IMR-90 (cell line): Measurements from ENCODE around the gene ZNF785. TPM values are rescaled to one million over a fixed set of nuclear protein-coding genes. Genes with fewer than 3 reads are reported as not detected.

Experiments used
- ATAC-seq: fragments of 200-7000 bp; cut with Tn5 transposase; 2 replicates; pipeline ENCODE4 v1.9.1; 2020; ENCODE audit warnings: low read depth, mild to moderate bottlenecking, moderate library complexity
- BruUV-seq: library from RNA; stranded (reverse); fragments of 400-500 nt; replicated peaks from 2 replicates; lab custom pipeline; 2021; lab: Mats Ljungman, UMichigan
- CTCF ChIA-PET: fragments of 300-600 bp; formaldehyde crosslinking; extraction: SDS; loops from one replicate; lab custom pipeline; 2021; ENCODE audit warnings: antibody characterized with exemption; lab: Yijun Ruan, JAX
- POLR2A ChIA-PET: fragments of 300-600 bp; sonication (Branson Sonifier 250); formaldehyde crosslinking; loops from one replicate; lab custom pipeline; 2022; ENCODE audit warnings: antibody characterized with exemption; ENCODE audit not compliant: unreplicated experiment; lab: Charles Lee
- DNase-seq: peaks from one replicate; pipeline ENCODE4 v3.0.0; 2013
- H2AFZ ChIP-seq: replicated peaks from 2 replicates; pipeline ENCODE3; 2013; ENCODE audit warnings: low read length, mild to moderate bottlenecking; ENCODE audit not compliant: poor library complexity
- H2AK5ac ChIP-seq: 2 replicates; pipeline ENCODE4 v1.6.1; 2013; ENCODE audit warnings: low read depth, low read length, inconsistent platforms
- H2AK9ac ChIP-seq: replicated peaks from 2 replicates; pipeline ENCODE3; 2013; ENCODE audit warnings: mild to moderate bottlenecking, low read depth, low read length, moderate library complexity; ENCODE audit not compliant: poor library complexity
- H2BK120ac ChIP-seq: 2 replicates; pipeline ENCODE4 v1.6.1; 2013; ENCODE audit warnings: low read depth, low read length, inconsistent platforms
- H2BK15ac ChIP-seq: 3 replicates; pipeline ENCODE4 v1.6.1; 2013; ENCODE audit warnings: low read depth, low read length, inconsistent platforms
- H2BK20ac ChIP-seq: 2 replicates; pipeline ENCODE4 v1.6.1; 2013; ENCODE audit warnings: low read depth, mild to moderate bottlenecking, inconsistent platforms, low read length, moderate library complexity
- H2BK5ac ChIP-seq: 2 replicates; pipeline ENCODE4 v1.6.1; 2013; ENCODE audit warnings: mild to moderate bottlenecking, low read depth, low read length, inconsistent platforms; ENCODE audit not compliant: poor library complexity, severe bottlenecking
- H3K14ac ChIP-seq: replicated peaks from 2 replicates; pipeline ENCODE4 v1.6.1; 2013; ENCODE audit warnings: low read depth, low read length, inconsistent platforms
- H3K18ac ChIP-seq: 2 replicates; pipeline ENCODE4 v1.6.1; 2013; ENCODE audit warnings: low read depth, low read length, control low read depth
- H3K23ac ChIP-seq: 2 replicates; pipeline ENCODE4 v1.6.1; 2013; ENCODE audit warnings: low read depth, low read length, inconsistent platforms
- H3K27ac ChIP-seq: 2 replicates; pipeline ENCODE4 v1.5.1; 2013; ENCODE audit warnings: mild to moderate bottlenecking, control low read depth, low read length; ENCODE audit not compliant: insufficient read depth
- H3K27me3 ChIP-seq: 2 replicates; pipeline ENCODE4 v1.6.1; 2013; ENCODE audit warnings: low read length; ENCODE audit not compliant: control insufficient read depth, insufficient read depth
- H3K36me3 ChIP-seq: 2 replicates; pipeline ENCODE4 v1.6.1; 2013; ENCODE audit warnings: low read length, mixed read lengths; ENCODE audit not compliant: control insufficient read depth, insufficient read depth
- H3K4ac ChIP-seq: 2 replicates; pipeline ENCODE4 v1.6.1; 2013; ENCODE audit warnings: low read depth, low read length, inconsistent platforms
- H3K4me1 ChIP-seq: 2 replicates; pipeline ENCODE4 v1.6.1; 2013; ENCODE audit warnings: low read length, mixed read lengths; ENCODE audit not compliant: control insufficient read depth, insufficient read depth
- H3K4me2 ChIP-seq: 2 replicates; pipeline ENCODE4 v1.6.1; 2013; ENCODE audit warnings: low read depth, mild to moderate bottlenecking, control low read depth, low read length, moderate library complexity
- H3K4me3 ChIP-seq: 2 replicates; pipeline ENCODE4 v1.5.1; 2013; ENCODE audit warnings: low read depth, mild to moderate bottlenecking, control low read depth, low read length, moderate library complexity; ENCODE audit not compliant: insufficient read depth
- H3K56ac ChIP-seq: 2 replicates; pipeline ENCODE4 v1.6.1; 2013; ENCODE audit warnings: low read length, inconsistent platforms; ENCODE audit not compliant: insufficient read depth; ENCODE audit errors: extremely low read depth
- H3K79me1 ChIP-seq, 2 experiments: 2 replicates each; pipeline ENCODE4 v1.6.1; 2013; ENCODE audit warnings: low read length in 2 of 2, inconsistent platforms in 1 of 2, low read depth in 1 of 2
- H3K9ac ChIP-seq: 2 replicates; pipeline ENCODE4 v1.6.1; 2013; ENCODE audit warnings: low read depth, low read length, control low read depth
- H3K9me1 ChIP-seq: 2 replicates; pipeline ENCODE4 v1.6.1; 2013; ENCODE audit warnings: low read length, inconsistent platforms; ENCODE audit not compliant: insufficient read depth
- H3K9me3 ChIP-seq: 2 replicates; pipeline ENCODE4 v1.6.1; 2013; ENCODE audit warnings: low read length; ENCODE audit not compliant: control insufficient read depth, insufficient read depth
- H4K20me1 ChIP-seq: 2 replicates; pipeline ENCODE4 v1.6.1; 2013; ENCODE audit warnings: low read length, inconsistent platforms; ENCODE audit not compliant: insufficient read depth
- H4K5ac ChIP-seq: 2 replicates; pipeline ENCODE4 v1.6.1; 2013; ENCODE audit warnings: mild to moderate bottlenecking, low read depth, low read length, control low read depth
- H4K8ac ChIP-seq, 2 experiments: 2 replicates each; pipeline ENCODE4 v1.6.1; 2013; ENCODE audit warnings: low read depth in 2 of 2, low read length in 2 of 2, control low read depth in 1 of 2, inconsistent platforms in 1 of 2
- H4K91ac ChIP-seq: 2 replicates; pipeline ENCODE4 v1.6.1; 2013; ENCODE audit warnings: low read depth, low read length, inconsistent platforms; ENCODE audit not compliant: insufficient read depth
- BHLHE40 ChIP-seq: fragments of 150-350 bp; IDR thresholded peaks from 2 replicates; pipeline ENCODE4 v1.6.1; 2016; ENCODE audit warnings: mild to moderate bottlenecking, low read depth, low read length
- CHD1 ChIP-seq: IDR thresholded peaks from 2 replicates; pipeline ENCODE4 v1.6.1; 2012; ENCODE audit warnings: low read depth, low read length, improper control_type of control experiment
- ELK1 ChIP-seq: fragments of 150-350 bp; IDR thresholded peaks from 2 replicates; pipeline ENCODE4 v1.6.1; 2016; ENCODE audit warnings: low read depth, mild to moderate bottlenecking, low read length, moderate library complexity, borderline replicate concordance
- FOS ChIP-seq: fragments of 150-350 bp; IDR thresholded peaks from 2 replicates; pipeline ENCODE4 v1.6.1; 2016; ENCODE audit warnings: low read depth, low read length
- MAFK ChIP-seq: IDR thresholded peaks from 2 replicates; pipeline ENCODE4 v1.6.1; 2012; ENCODE audit warnings: low read depth, low read length, improper control_type of control experiment
- NFE2L2 ChIP-seq: fragments of 150-350 bp; IDR thresholded peaks from 2 replicates; pipeline ENCODE4 v1.6.1; 2016; ENCODE audit warnings: low read depth, mild to moderate bottlenecking, low read length
- POLR2A ChIP-seq: IDR thresholded peaks from 2 replicates; pipeline ENCODE4 v1.6.1; 2012; ENCODE audit warnings: mild to moderate bottlenecking, low read depth, low read length
- RAD21 ChIP-seq: IDR thresholded peaks from 2 replicates; pipeline ENCODE4 v1.6.1; 2012; ENCODE audit warnings: low read length, improper control_type of control experiment
- RFX5 ChIP-seq: IDR thresholded peaks from 2 replicates; pipeline ENCODE4 v1.8.0; 2012; ENCODE audit warnings: low read depth, mild to moderate bottlenecking, low read length, moderate library complexity
- SMC3 ChIP-seq: fragments of 150-350 bp; IDR thresholded peaks from 2 replicates; pipeline ENCODE4 v1.6.1; 2016; ENCODE audit warnings: low read depth, mild to moderate bottlenecking, antibody characterized with exemption, low read length, moderate library complexity
- WGBS, 2 experiments: methylation state at CpG; one replicate each; pipeline versions ENCODE4 v1.1.5 to v1.1.7; 2013; ENCODE audit warnings: missing lambda C conversion rate in 2 of 2; ENCODE audit not compliant: insufficient read length in 1 of 2; ENCODE audit errors: extremely low coverage in 2 of 2; 5-methylcytosine and 5-hydroxymethylcytosine counted together
- dilution Hi-C: fragments of 300-500 bp; cut with HindIII; formaldehyde crosslinking; loops from one replicate; pipeline ENCODE4 v1.14.3; 2018; ENCODE audit warnings: low sequenced_read_pairs; ENCODE audit not compliant: unreplicated experiment
- in situ Hi-C: fragments of 300-500 bp; cut with MboI; formaldehyde crosslinking; loops from 3 replicates; pipeline ENCODE4 v1.14.3; 2019; ENCODE audit warnings: low sequenced_read_pairs, inconsistent platforms, mixed read lengths
- intact Hi-C: fragments of 100-400 bp; cut with micrococcal nuclease; formaldehyde crosslinking; loops from 2 replicates; pipeline ENCODE4 v1.10.0; 2022
- polyA plus RNA-seq, 3 experiments: library from polyadenylated mRNA; depleted of rRNA; stranded (reverse); fragments of >200 nt; gene quantifications; 2 replicates each; pipeline ENCODE4 v1.2.3, GENCODE V29; 2012; ENCODE audit warnings: low replicate concordance in 1 of 3
- total RNA-seq: library from RNA; depleted of rRNA; stranded (reverse); fragments of >200 nt; gene quantifications from 2 replicates; pipeline ENCODE4 v1.2.3, GENCODE V29; 2012
- TF ChIP-seq, protein P1 (sequence below): fragments of 150-350 bp; IDR thresholded peaks from 2 replicates; pipeline ENCODE4 v1.6.1; 2017; ENCODE audit warnings: mild to moderate bottlenecking, antibody characterized with exemption, low read length, low read depth
- TF ChIP-seq, protein P2 (sequence below): conservative IDR thresholded peaks from 2 replicates; pipeline ENCODE4 v1.5.1; 2012; ENCODE audit warnings: mild to moderate bottlenecking, low read depth, low read length, improper control_type of control experiment

The ZNF785 gene
- total and polyA plus RNA-seq, 2 of the 4 experiments (the other 2 are of a cell fraction) = 2.9 to 4.0 TPM

- H4K5ac ChIP-seq = no peak overlapping the region
- H4K8ac ChIP-seq = no peak overlapping the region
- no peak overlapping the region for H2AK9ac ChIP-seq
- H3K9me3 ChIP-seq = no peaks in the 10 kb centered on the region
- TF ChIP-seq ELK1 (no peak), BHLHE40 (no peak), CHD1 (no peak), RAD21 (no peak), FOS (no peak), MAFK (no peak), RFX5 (no peak), NFE2L2 (no peak), POLR2A (no peak), SMC3 (no peak)
- TF ChIP-seq, protein P1, sequence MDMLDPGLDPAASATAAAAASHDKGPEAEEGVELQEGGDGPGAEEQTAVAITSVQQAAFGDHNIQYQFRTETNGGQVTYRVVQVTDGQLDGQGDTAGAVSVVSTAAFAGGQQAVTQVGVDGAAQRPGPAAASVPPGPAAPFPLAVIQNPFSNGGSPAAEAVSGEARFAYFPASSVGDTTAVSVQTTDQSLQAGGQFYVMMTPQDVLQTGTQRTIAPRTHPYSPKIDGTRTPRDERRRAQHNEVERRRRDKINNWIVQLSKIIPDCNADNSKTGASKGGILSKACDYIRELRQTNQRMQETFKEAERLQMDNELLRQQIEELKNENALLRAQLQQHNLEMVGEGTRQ = no peak
- TF ChIP-seq, protein P2, sequence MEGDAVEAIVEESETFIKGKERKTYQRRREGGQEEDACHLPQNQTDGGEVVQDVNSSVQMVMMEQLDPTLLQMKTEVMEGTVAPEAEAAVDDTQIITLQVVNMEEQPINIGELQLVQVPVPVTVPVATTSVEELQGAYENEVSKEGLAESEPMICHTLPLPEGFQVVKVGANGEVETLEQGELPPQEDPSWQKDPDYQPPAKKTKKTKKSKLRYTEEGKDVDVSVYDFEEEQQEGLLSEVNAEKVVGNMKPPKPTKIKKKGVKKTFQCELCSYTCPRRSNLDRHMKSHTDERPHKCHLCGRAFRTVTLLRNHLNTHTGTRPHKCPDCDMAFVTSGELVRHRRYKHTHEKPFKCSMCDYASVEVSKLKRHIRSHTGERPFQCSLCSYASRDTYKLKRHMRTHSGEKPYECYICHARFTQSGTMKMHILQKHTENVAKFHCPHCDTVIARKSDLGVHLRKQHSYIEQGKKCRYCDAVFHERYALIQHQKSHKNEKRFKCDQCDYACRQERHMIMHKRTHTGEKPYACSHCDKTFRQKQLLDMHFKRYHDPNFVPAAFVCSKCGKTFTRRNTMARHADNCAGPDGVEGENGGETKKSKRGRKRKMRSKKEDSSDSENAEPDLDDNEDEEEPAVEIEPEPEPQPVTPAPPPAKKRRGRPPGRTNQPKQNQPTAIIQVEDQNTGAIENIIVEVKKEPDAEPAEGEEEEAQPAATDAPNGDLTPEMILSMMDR = no peak
- H3K4me3 ChIP-seq = no peak overlapping the region
- no peak overlapping the region for H3K14ac ChIP-seq
- peaks cover 5 to 15% of the 10 kb centered on the region in 2 experiments; a peak in 3 of 4 replicates for H3K79me1 ChIP-seq
- no peaks in the 10 kb centered on the region for H3K9me1 ChIP-seq
- H2BK120ac ChIP-seq = no peak overlapping the region
- no peak overlapping the region for H3K23ac ChIP-seq
- no peak overlapping the region for H3K4ac ChIP-seq
- H2BK15ac ChIP-seq = no peak overlapping the region
- intact Hi-C loops (no loop called here), in situ Hi-C loops (no loop called here), dilution Hi-C loops (no loop called here)
- WGBS, 2 experiments = no CpG with 5 or more reads among the region's 4 CpGs
- no peak overlapping the region for H3K18ac ChIP-seq
- POLR2A ChIA-PET = no interaction called here
- H3K56ac ChIP-seq = no peak overlapping the region
- ATAC-seq = no peak
- H2AFZ ChIP-seq = no peak overlapping the region
- H2BK20ac ChIP-seq = no peak overlapping the region
- no peaks in the 10 kb centered on the region for H3K36me3 ChIP-seq
- H3K4me1 ChIP-seq = peaks cover 9% of the 10 kb centered on the region
- BruUV-seq = no TSS peak
- CTCF ChIA-PET = no interaction called here
- H3K27ac ChIP-seq = no peak overlapping the region
- H2AK5ac ChIP-seq = no peak overlapping the region
- no peak for DNase-seq
- H3K27me3 ChIP-seq = peaks cover 6% of the 10 kb centered on the region; the same call in 1 of the 2 replicates
- no peak overlapping the region for H4K91ac ChIP-seq
- no peak overlapping the region for H2BK5ac ChIP-seq
- no peak overlapping the region for H3K4me2 ChIP-seq
- H4K20me1 ChIP-seq = no peaks in the 10 kb centered on the region
- no peak overlapping the region for H3K9ac ChIP-seq
These were observed 19.0 kb downstream of the ZNF785 start for GRCh38 chr16:30566531-30566930.
